GM18907 (cell line): ENCODE results near the gene AURKB.
"Not testable (repeated sequence)": the region's sequence is repeated elsewhere in the genome, so short reads cannot be mapped to it uniquely, and the experiment has no call there.

Source experiments
- ATAC-seq: cut with Tn5 transposase; IDR thresholded peaks from one replicate; pipeline ENCODE4 v1.9.1; 2021; ENCODE audit warnings: mild to moderate bottlenecking, moderate library complexity; ENCODE audit not compliant: unreplicated experiment

AURKB gene

DNA sequence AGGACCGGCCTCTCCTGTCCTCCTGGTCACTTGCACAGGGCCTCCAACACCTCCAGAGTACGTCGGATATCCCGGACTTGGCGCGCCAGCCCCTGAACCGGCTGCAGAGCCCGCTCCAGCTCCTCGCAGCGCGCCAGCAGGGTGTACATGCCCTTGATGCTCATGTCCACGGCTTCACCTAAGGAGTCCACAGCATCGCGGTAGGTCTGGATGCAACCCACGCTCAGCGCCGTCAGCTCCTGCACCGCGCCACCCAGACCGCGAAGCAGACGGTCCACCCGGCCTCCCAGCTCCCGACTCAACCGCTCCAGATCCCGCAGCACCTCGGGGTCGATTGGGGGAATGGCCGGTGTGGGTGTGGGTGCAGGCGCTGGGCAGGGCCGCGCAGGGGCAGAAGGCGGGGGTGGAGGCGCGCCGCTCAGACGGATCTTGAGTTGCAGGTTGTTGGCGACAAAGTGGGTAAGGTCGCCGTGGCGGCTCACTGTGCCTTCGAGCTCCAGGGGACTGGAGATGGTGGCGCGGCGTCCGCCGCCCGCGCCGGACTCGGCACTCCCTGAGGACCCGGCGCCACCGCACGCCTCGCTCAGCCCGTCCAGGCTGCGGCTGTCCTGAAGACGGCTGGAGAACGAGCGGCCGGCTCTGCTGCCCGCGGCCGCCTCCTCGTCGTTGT, 21.2 kb downstream of the AURKB start:
- no peak for ATAC-seq

DNA sequence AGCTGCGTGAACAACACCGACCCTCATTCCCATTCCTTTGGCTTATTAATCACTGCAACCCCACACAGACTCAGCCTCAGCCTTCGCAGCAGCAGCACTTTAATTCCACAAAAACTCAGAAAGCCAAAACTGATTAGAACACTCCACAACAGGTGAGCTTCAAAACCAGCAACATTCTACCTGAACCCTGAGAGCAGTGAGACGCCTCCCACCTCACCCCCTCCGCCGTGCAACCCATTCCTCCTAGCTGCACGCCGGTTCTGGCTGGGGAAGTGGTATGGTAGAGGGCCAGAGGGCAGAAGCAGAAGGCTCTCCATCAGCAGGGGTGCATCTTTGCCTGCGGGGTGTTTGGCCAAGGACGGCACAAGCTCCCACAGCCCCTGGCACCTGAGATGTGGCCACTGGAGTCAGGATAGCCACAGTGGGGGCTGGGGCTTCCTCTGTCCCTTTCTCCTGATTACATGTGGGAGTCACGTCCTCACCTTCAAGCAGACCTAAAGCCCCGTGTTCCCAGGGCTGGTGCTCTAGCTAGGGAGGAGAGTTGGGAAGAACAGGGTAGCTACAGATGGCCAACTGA, 22.0 kb downstream of the AURKB start:
- ATAC-seq: no peak

DNA sequence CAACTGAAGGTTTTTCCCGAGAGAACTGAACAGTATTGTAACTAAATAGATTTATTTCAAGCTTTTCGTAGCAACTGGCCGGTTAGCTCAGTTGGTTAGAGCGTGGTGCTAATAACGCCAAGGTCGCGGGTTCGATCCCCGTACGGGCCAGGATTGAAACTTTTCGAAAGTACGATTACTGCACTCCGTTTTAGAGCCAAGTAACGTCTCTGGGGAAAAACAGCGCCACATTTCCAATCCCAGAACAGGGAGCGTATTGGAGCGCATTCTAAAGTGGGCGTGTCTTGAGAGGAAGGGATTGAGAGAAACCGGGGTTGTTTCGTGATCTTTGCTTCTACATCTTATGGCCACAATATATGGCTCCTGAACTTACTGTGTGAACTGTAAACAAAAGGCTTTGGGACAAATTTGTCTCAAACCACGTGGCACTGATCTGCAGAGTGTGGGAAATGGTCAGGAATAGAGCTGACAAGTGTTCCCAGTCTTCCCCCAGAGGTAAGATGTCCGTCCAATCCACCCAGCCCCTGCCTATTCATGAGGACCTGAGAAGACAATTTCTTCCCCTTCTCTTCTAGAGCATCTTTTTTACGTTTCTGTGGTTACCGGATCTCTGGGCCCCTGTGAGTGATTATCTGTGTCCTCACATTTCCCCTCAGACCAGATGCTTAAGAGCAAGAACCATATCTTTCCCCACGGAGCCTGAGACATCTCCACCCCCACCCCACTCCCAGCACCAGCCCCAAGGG, 22.7 kb downstream of the AURKB start:
- ATAC-seq: peak; percentile 29

DNA sequence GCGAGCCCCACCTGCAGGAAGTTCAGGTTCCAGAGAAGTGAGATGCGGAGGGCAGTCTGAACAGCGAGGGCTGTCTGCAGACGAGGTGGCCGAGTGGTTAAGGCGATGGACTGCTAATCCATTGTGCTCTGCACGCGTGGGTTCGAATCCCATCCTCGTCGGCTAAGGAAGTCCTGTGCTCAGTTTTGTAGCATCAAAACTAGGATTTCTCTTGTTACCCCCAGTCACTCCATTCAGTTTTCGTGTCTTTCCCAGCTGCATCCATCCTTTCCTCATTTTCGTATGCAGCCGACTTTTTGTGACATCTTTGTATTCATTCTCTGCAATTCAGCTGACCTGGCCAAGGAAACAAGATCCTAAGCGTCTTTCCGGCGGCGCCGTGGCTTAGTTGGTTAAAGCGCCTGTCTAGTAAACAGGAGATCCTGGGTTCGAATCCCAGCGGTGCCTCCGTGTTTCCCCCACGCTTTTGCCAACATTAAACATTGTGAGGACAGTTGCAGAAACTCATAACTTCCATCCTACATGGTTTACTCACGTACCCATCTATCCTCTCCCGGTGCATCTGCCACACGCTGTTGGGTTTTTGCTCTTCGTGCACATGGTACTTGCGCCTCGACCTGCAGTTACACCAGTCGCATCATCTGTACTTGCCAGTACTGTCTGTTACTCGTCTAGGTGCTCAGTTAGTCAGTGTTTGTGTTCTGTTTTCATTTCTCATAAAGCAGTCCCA, 23.4 kb downstream of the AURKB start:
- peak; percentile 39 for ATAC-seq

DNA sequence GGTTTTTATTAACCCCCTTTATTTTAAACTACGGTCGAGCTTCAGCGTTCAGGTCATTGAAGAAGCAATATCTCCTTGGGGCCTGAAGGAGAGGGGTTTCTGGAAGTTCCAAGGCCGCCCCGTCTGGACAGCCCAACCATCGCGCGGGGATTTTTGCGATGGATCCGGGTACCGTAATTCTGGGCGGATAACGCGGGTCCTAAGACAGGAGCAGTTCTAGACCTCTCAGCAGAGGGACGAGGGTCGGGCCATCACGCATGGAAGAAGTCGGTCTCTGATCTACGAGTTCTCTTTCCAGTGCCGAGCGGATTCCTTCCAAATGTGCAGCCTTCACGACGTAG, 24.0 kb downstream of the AURKB start:
- ATAC-seq: peak; percentile 2

DNA sequence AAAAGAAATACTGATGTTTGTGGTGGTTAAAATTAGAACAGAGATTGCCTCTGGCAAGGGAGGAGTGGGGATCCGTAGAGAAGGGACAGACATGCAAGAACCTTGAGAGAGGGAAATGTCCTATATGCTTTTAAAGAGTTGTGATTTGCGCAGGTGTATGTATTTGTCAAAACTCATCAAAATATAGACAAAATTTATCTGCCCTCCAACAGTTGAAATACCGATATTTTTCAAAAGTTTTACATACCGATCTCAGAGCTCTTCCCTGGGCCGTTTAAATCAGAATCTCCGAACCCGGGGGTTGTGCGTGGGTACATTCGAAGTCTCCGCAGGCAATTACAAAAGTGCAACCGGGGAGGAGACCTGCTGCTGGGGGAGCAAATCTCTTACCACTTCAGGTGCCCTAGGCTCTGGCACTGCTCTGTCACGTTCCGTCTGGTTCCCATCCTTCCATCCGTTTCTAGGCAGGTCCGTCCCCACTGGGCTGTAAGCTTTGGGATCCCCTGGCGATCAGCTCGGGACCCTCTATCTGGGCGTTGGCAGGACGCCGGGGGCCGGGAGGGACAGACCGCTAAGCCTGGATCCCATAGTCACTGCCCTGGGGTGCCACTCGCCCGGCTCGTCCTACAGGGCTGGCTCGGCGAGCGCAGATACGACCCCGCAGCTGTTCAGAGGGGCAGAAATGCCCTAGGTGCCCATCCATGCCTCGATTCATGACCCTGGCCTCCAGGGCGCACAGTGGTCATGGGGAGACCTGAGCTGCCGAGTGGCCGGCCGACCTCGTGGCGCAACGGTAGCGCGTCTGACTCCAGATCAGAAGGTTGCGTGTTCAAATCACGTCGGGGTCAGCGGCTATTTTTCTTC, 24.6 kb downstream of the AURKB start:
- ATAC-seq: peak; percentile 28

DNA sequence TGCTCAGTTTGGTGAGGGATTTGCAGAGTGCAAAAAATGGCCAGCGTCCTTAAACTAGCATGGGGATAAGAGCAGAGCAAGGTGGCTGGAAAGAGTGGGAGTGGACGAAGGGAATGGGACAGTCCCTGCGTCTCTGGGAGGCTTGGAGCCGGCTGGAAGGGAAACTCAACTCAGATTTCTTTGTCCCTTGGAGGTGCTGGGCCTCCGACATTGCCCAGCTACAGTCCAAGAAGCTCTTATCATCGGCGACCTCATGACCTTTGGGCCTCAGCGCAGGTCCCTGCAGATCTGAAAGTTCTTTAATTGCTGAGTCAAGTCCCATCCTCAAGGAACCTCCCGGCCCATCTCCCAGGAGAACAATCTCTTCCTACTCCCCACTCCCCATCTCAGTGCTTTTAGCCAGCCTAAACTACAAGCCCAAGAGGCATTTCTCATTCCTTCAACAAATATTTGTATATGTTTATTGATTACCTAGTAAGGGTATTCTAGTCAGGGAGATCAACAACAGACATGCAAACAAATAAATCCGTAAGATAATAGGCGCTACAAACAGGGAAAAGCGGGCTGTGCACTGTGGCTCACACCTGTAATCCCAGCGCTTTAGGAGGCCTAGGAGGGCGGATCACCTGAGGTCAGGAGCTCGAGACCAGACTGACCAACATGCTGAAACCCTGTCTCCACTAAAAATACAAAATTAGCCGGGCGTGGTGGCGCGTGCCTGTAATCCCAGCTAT, 33.2 kb downstream of the AURKB start:
- no peak for ATAC-seq

DNA sequence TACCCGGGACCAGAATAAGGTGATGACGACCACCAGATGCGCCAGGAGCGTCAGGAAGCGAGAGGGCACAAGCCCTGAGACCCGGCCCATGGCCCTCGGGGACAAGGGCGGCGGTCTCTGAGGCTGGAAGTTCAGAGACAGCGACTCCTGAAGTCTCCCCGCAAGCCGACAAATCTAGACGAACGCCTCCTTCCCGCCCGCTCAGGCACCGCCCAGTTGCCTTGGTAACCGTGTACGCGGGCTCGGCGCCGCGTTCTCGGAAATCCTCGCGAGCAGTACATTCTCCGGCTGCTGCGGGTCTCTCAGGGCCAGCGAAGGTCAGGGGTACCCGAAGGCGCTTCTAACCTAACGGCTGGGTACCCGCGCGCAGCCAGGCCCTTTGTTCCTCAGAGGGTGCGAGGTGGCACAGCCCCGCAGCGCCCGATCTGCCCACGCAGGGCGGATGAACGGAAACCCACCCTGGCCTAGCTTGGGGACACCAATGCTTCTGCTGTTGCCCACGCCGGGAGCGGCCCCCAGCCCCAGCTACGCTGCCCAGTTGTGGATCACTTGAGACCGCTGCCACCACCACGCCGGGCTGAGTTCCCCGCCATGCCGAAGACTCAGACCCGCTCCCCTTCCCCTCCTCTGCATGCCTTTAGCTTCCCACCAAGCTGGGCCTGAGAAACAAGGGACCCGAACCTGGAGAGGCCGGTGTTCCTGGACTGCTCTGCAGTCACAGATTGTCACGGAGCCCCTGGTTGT, 34.0 kb downstream of the AURKB start, which contains the start of gene TMEM107:
Gene TMEM107, minus strand, starts transcription at position 184 of the 744 bp plus-strand sequence. Its CDS starts 94 bp downstream, at position 90.
- peak; percentile 43 for ATAC-seq

DNA sequence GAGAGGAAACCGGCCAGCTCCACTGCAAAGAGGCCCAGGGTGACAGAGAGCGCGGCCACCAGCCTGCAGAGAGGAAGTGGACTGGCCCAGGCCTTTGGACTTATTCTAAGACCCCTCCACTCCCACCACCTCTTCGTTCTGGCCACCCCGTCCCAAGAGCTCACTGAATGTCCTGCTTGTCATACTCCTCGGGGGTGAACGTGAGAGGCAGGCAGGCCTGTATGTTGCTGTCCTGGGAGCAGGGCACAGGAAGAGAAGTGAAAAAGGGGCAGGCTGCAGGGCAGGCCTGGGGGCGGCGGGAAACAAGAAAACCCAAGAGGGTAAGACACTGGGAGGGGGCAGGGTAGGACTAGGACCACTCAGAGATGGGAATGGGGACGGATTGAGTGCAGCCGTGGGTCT, 34.6 kb downstream of the AURKB start:
- ATAC-seq: peak; percentile 7

DNA sequence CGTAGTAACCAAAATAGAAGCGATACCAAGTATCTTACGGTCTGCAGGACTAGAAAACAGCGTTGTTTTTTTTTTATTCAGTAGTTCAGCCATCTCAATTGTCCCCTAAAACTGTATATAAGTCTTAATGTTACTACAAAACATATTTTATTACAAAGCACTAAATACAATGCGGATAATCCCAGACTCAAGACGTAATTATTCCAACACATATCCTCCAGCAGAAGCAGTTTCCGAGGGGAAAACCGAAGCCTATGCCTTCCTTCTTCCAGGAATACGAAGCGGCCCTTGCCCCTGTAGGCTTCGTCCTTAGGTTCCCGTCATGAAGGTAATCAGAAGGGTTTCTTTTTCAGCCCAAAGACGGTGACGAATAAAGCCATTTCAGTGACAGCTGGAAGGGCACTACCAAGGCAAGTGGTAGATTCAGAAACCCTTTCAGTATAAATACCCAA, 36.5 kb downstream of the AURKB start:
- no peak for ATAC-seq

DNA sequence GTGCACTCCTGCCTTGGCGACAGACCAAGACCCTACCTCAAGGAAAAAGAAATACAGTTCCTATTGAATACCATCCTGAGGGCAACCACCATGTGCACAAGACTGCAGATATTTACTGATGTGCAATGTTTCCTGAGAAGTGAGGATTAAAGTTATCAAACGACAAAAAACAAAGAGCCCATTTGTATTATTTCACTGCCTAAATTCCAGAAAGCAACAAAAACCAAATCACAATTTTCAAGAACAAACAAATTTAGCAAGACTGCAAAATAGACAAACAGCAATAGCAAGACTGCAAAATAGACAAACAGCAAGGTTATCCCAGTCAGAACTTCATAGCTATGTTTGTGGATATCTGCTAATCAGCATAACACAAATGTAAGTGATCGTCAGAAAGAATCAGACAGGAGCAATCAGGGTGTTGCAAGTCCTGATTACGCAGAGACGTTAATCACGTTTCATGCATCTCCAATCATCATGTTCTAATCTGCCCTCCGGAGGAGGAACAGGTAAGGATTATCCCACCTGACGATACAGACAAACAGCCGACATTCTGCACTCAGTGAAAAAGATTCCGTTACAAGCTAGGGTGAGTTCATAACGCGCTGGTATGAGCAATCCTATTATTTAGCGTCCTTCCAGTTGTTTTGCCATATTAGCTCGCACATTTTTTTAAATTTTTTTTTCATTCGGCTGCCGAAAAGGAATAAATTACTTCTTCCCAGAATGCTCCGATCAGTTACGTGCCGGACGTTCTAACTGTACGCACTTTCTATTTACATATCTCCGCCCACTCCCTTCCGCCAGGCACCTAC, 37.1 kb downstream of the AURKB start:
- ATAC-seq: peak; percentile 76

DNA sequence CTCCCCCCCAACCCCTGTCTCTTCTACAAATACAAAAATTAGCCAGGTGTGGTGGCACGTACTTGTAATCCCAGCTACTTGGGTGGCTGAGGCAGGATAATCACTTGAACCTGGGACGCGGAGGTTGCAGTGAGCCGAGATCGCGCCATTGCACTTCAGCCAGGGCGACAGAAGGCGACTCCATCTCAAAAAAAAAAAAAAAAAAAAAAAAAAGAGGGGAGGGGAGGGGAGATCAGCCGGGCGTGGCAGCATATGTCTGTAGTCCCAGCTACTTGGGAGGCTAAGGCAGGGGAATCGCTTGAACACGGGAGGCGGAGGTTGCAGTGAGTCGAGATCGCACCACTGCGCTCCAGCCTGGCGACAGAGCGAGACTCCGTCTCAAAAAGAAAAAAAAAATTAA, 40.2 kb downstream of the AURKB start:
- not testable (repeated sequence) for ATAC-seq

DNA sequence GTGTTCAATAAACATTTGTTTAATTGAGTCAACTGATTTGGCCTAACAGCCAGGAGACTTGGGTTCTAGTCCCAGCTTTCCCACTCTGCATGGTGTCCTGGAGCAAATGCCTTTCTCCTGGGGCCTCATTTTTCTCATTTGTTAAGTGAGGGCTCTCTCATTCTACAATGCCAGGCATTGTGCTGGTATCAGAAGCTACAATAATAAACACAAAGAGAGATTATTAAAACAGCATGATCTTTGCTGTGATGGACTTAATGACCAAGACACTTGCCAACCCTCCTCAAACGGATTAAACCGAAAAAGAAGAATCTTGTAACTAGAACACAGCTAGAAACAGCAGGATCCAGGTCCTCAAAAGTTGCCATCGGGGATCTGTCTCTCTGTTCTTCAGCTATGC, 42.8 kb downstream of the AURKB start:
- no peak for ATAC-seq

DNA sequence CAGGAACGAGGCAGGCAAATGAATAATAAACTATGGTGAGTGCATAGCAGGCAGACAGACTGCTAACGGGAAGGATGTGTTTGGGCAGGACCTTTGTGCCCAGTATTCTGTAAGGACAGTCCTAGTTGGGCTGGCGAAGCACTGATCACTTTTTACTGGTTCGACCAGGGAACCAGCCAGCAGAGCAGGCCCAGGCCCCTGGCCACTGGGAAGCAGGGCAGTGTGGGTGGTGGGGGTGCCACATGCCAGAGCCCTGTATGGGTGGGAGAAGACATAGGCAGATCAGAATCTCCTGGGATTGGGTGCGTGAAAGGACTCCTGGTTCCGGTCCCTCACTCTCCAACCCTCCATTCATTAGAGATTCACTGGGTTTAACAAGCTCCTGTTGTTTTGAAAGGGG, 43.6 kb downstream of the AURKB start:
- no peak for ATAC-seq

DNA sequence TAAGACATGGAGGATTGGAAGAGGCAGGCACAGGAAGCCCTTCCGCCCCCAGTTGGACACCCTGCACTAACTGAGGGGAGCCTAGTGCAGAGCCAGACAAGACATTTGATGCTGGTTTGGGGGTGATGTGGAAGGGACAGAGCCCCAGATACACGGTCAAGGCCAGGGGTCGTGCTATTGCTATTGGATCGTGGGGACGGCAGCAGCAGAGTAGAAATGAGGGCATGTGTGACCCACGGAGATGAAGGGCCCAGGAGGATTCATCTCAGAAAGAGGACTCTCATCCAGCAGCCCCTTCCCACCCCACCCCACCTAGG, 45.6 kb downstream of the AURKB start:
- ATAC-seq: no peak

DNA sequence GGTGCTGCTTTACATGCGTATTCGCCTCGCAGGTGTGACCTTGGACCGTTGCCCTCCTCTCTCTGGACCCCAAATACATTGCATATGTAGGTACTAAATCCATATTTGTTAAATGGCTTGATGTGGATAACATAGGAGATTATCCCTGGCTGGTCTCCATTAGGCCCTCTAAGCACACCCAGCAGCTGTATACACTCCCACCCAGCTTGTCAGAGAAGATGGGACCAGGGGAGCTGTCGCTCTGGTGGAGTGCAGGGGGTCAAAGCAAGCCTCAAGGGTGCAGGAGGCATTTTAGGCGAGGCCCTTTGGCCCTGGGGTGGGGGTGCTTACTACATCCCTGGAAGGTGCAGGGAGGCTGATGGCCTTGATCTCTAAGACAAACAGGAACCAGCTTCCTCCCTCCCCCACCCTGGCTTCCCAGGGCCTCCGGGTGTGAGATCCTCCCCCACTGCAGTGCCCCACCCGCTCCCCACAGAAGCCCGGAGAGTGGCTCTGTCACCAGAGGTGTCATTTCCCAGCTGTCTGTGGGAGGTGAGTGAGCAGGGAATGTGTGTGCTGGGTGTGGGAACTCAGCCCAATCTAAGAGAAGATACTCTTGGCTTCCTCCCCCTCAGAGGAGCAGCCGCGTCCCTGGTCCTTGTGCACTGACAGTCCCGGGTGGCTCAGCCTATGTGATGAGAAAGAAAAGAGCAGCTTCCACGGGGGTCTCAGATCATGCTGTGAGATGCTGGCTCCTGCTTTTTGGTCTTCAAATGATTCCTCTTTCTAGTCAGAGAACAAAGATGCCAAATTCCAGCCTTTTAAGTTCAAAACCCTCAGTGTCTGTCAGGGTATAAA, 46.2 kb downstream of the AURKB start:
- ATAC-seq: no peak
